Sigmoid colon (tissue), 7 donors: Measurements from ENCODE around the gene SORBS1. TPM values are rescaled to one million over a fixed set of nuclear protein-coding genes. Genes with fewer than 3 reads are reported as not detected.

Source experiments
- DNase-seq: peaks from one replicate; pipeline ENCODE4 v3.0.0-alpha.2; 2019
- H3K27ac ChIP-seq, 4 donors: fragments of 200-600 bp; sonication (generic); one replicate each; pipeline ENCODE4 v1.5.1; 2016 to 2019; ENCODE audit warnings: mild to moderate bottlenecking in 1 of 4
- H3K27me3 ChIP-seq, 3 donors: fragments of 200-600 bp; sonication (generic); one replicate each; pipeline ENCODE4 v1.5.1; 2019; ENCODE audit warnings: mild to moderate bottlenecking in 1 of 3
- H3K36me3 ChIP-seq, 4 donors: fragments of 200-600 bp; sonication (generic); one replicate each; pipeline ENCODE4 v1.5.1; 2016 to 2019
- H3K4me1 ChIP-seq, 4 donors: fragments of 200-600 bp; sonication (generic); one replicate each; pipeline ENCODE4 v1.5.1; 2017 to 2019
- H3K4me3 ChIP-seq, 4 donors: fragments of 200-600 bp; sonication (generic); one replicate each; pipeline ENCODE4 v1.5.1; 2017 to 2019; ENCODE audit warnings: mild to moderate bottlenecking in 2 of 4, moderate library complexity in 1 of 4
- H3K9me3 ChIP-seq, 4 donors: fragments of 200-600 bp in 3 of 4; sonication (generic) in 3 of 4; one replicate each; pipeline versions ENCODE4 v1.5.1 to v1.6.1; 2013 to 2019
- EP300 ChIP-seq, 4 donors: sonication (generic); formaldehyde crosslinking; IDR thresholded peaks; one replicate each; pipeline ENCODE4 v1.6.1; 2017; ENCODE audit warnings: antibody characterized with exemption in 4 of 4
- POLR2A ChIP-seq, 2 donors: fragments of 450-650 bp; IDR thresholded peaks; one replicate each; pipeline ENCODE4 v1.6.1; 2016; ENCODE audit warnings: antibody characterized with exemption in 2 of 2, mild to moderate bottlenecking in 2 of 2, moderate library complexity in 2 of 2
- POLR2AphosphoS5 ChIP-seq, 4 donors: sonication (generic); formaldehyde crosslinking; IDR thresholded peaks; one replicate each; pipeline ENCODE4 v1.6.1; 2017; ENCODE audit warnings: antibody characterized with exemption in 4 of 4
- WGBS, 2 donors: extraction: QIAGEN DNeasy Blood & Tissue Kit; methylation state at CpG; one replicate each; pipeline ENCODE4 v1.1.7; 2013; 5-methylcytosine and 5-hydroxymethylcytosine counted together
- intact Hi-C: fragments of 100-400 bp; cut with DNase I; formaldehyde crosslinking; loops from one replicate; pipeline ENCODE4 v1.15.1; 2023
- polyA plus RNA-seq, 3 donors: library from polyadenylated mRNA; stranded (reverse); fragments of 200-250 nt; gene quantifications; one replicate each; pipeline ENCODE4 v1.2.3, GENCODE V29; 2013
- total RNA-seq, 4 donors: library from RNA; depleted of rRNA; stranded (reverse); fragments of >200 nt; gene quantifications; one replicate each; pipeline ENCODE4 v1.1.0, GENCODE V29; 2016
- TF ChIP-seq, protein P1 (sequence below), 4 experiments: fragments of 450-650 bp in 3 of 4; fragments of 200-600 bp in 1 of 4; IDR thresholded peaks; one replicate each; pipeline ENCODE4 v1.5.1; 2016 to 2019; ENCODE audit warnings: antibody characterized with exemption in 4 of 4, mild to moderate bottlenecking in 3 of 4, moderate library complexity in 2 of 4
- donor health status: healthy with polysubstance abuse.
- donor health status: Bipolar disorder and iron deficiency.
- donor health status: healthy.

Gene SORBS1
- total and polyA plus RNA-seq, 7 donors = 8.1 to 1,403 (median 664) TPM

DNA sequence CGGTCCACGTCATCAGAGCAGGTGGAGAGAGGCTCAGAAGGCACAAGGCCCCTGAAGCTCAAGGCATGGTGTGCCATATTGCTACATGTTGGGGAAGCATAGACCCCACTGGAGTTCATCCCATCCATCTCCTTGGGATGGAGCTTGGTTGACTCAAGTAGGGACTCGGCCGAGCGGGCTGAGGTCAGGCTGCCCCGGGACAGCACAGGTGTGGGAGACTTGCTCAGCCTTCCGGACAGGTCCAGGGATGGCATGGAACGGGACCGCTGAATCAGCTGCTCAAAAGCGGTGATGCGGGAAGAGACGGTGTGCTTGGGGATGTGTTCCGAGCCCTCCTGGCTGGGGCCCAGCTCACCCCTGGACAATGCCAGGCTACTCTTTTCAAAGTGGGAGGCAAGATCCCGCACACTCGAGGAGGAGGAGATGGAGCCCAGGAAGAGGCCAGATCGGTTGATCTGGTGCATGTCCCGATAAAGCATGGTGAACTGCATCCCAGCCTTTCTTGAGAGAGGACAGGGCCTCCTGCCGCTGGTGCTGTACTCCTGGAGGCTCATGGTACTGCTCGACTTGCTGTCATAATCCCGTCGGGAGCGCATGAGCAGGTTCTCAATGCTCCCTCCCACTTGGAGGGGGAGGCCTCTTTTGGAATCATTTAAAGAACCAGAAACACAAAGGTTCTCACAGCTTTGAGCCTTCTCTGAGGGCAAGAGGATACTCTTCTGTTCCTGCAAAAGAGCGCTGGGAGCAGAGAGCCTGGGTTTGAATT, 204.8 kb downstream of the SORBS1 start:
- 96% methylated on average over 23 of the region's 23 CpGs for WGBS, 2 donors
- Histone ChIP-seq H3K36me3 (peaks cover 34 to 85% (median 60%) of the 10 kb centered on the region in 4 donors), H3K27ac (peak overlapping the region in 2 of 4 donors; percentile 28 to 53), H3K27me3 (no peaks in the 10 kb centered on the region), H3K4me3 (no peak overlapping the region), H3K9me3 (no peaks in the 10 kb centered on the region), H3K4me1 (peaks cover 0 to 73% (median 53%) of the 10 kb centered on the region in 4 donors)
- DNase-seq = no peak
- intact Hi-C loops = no loop called here
- TF ChIP-seq POLR2AphosphoS5 (IDR thresholded peaks at IDR 0.05) = peak in 3 of 4 donors; percentile 11 to 55 (median 48)
- TF ChIP-seq, protein P1, sequence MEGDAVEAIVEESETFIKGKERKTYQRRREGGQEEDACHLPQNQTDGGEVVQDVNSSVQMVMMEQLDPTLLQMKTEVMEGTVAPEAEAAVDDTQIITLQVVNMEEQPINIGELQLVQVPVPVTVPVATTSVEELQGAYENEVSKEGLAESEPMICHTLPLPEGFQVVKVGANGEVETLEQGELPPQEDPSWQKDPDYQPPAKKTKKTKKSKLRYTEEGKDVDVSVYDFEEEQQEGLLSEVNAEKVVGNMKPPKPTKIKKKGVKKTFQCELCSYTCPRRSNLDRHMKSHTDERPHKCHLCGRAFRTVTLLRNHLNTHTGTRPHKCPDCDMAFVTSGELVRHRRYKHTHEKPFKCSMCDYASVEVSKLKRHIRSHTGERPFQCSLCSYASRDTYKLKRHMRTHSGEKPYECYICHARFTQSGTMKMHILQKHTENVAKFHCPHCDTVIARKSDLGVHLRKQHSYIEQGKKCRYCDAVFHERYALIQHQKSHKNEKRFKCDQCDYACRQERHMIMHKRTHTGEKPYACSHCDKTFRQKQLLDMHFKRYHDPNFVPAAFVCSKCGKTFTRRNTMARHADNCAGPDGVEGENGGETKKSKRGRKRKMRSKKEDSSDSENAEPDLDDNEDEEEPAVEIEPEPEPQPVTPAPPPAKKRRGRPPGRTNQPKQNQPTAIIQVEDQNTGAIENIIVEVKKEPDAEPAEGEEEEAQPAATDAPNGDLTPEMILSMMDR (IDR thresholded peaks at IDR 0.05) = no peak

DNA sequence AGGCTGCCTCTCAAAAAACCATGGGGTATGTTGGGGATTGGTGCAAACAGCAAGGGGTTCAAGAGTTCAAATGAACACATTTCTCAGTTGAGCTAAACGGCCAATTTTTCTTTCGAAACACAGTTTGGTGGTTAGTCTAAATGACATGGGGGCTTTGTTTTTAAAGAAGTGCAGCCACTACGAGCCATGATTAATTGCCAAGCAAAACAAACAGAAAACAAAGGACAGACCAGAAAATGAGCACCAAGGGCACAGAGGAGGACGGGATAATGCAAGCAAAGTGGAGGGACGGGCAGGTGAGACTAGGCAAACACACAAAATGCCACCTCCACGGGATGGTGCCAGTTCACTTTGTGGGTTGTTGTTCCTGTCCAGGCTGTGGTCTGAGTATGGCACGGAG, 205.9 kb downstream of the SORBS1 start:
- Histone ChIP-seq H3K27me3 (no peaks in the 10 kb centered on the region), H3K4me3 (no peak overlapping the region), H3K4me1 (peaks cover 0 to 73% (median 52%) of the 10 kb centered on the region in 4 donors), H3K27ac (peak overlapping the region in 3 of 4 donors; percentile 28 to 53 (median 47)), H3K9me3 (no peaks in the 10 kb centered on the region), H3K36me3 (peaks cover 41 to 92% (median 66%) of the 10 kb centered on the region in 4 donors)
- DNase-seq = no peak
- 84 to 89% methylated on average over 7 of the region's 7 CpGs for WGBS, 2 donors
- intact Hi-C loops = no loop called here
- no peak for TF ChIP-seq EP300 (IDR thresholded peaks at IDR 0.05)
- peak in 3 of 4 donors; percentile 9 to 28 (median 15) for TF ChIP-seq POLR2AphosphoS5 (IDR thresholded peaks at IDR 0.05)
- TF ChIP-seq, protein P1 (IDR thresholded peaks at IDR 0.05) = no peak

GRCh38 chr10:95354110-95354509, 207.1 kb downstream of the SORBS1 start:
- Histone ChIP-seq H3K4me3 (no peak overlapping the region), H3K27me3 (no peaks in the 10 kb centered on the region), H3K36me3 (peaks cover 41 to 94% (median 68%) of the 10 kb centered on the region in 4 donors), H3K4me1 (peaks cover 0 to 68% (median 44%) of the 10 kb centered on the region in 4 donors), H3K9me3 (no peaks in the 10 kb centered on the region), H3K27ac (peak overlapping the region in 3 of 4 donors; percentile 6 to 28 (median 24))
- intact Hi-C loops = no loop called here
- TF ChIP-seq POLR2A (IDR thresholded peaks at IDR 0.05) (no peak), EP300 (IDR thresholded peaks at IDR 0.05) (no peak), POLR2AphosphoS5 (IDR thresholded peaks at IDR 0.05) (no peak)
- TF ChIP-seq, protein P1 (IDR thresholded peaks at IDR 0.05) = no peak
- no peak for DNase-seq

GRCh38 chr10:95353123-95353522, 208.0 kb downstream of the SORBS1 start:
- intact Hi-C loops = no loop called here
- Histone ChIP-seq H3K4me1 (peaks cover 0 to 62% (median 39%) of the 10 kb centered on the region in 4 donors), H3K4me3 (no peak overlapping the region), H3K9me3 (no peaks in the 10 kb centered on the region), H3K27ac (peak overlapping the region in 3 of 4 donors; percentile 24 to 45 (median 37)), H3K36me3 (peaks cover 41 to 100% (median 77%) of the 10 kb centered on the region in 4 donors), H3K27me3 (no peaks in the 10 kb centered on the region)
- TF ChIP-seq POLR2AphosphoS5 (IDR thresholded peaks at IDR 0.05) (no peak), POLR2A (IDR thresholded peaks at IDR 0.05) (no peak), EP300 (IDR thresholded peaks at IDR 0.05) (no peak)
- TF ChIP-seq, protein P1 (IDR thresholded peaks at IDR 0.05) = no peak
- DNase-seq = no peak
